ENCODE results near the gene PLCB3. TPM values are rescaled to one million over a fixed set of nuclear protein-coding genes. Genes with fewer than 3 reads are reported as not detected.

The PLCB3 gene
- total and polyA plus RNA-seq, 2 experiments from 2014 or later, result 28.1 to 103 TPM

DNA sequence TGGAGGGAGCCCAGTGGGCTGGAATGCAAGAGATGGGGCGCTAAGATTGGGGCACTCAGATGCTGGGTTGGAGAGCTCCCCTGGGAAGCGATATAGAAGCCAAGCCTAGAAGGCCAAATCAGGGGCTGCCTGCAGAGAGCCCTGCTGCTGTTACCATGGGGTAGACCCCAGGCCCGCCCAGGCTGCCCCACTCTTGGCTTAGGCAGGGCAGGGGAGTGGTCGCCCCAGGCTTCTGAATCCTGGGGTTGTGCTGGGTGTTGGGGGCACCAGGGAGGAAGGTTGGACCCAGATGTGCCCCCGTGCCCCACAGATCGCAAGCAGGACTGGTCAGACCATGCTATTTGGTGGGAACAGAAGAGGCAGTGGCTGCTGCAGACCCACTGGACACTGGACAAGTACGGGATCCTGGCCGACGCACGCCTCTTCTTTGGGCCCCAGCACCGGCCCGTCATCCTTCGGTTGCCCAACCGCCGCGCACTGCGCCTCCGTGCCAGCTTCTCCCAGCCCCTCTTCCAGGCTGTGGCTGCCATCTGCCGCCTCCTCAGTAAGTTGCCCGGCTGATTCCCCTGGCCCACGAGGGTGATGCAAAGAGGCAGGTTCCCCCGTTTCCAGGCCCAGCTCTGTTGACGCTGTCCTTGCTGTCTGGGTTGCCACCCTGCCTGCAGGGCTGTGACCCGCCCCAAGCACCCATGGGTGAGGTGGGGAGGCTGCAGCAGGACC, 40.9 kb upstream of the PLCB3 start:
- Histone ChIP-seq H3K79me2 (replicated peaks; ENCODE audit: insufficient read depth) (no peaks in the 10 kb centered on the region), H3K9me2 (ENCODE audit: insufficient read depth) (no peaks in the 10 kb centered on the region), H3K4me2 (no peak overlapping the region), H2AFZ (no peak overlapping the region), H3K27me3 (ENCODE audit: insufficient read depth) (no peaks in the 10 kb centered on the region), H3K36me3 (ENCODE audit: insufficient read depth) (peaks cover 9% of the 10 kb centered on the region; the same call in 1 of the 2 replicates), H3K27ac (ENCODE audit: low read depth) (no peak overlapping the region), H4K20me1 (replicated peaks; ENCODE audit: insufficient read depth) (peaks cover under 1% of the 10 kb centered on the region; the same call in 1 of the 2 replicates), H3K4me3 (no peak overlapping the region), H3F3A (replicated peaks; ENCODE audit: low read depth) (peaks cover 13% of the 10 kb centered on the region; the same call in 1 of the 2 replicates), H3K4me1 (ENCODE audit: insufficient read depth) (no peaks in the 10 kb centered on the region; the same call in 1 of the 2 replicates)
- TF ChIP-seq ZNF331 (CRISPR knock-in tag; IDR thresholded peaks at IDR 0.05; ENCODE audit: low read depth), result no peak
- TF ChIP-seq JUNB (IDR thresholded peaks at IDR 0.05; ENCODE audit: unreplicated experiment), result no peak
- TF ChIP-seq, protein P1, sequence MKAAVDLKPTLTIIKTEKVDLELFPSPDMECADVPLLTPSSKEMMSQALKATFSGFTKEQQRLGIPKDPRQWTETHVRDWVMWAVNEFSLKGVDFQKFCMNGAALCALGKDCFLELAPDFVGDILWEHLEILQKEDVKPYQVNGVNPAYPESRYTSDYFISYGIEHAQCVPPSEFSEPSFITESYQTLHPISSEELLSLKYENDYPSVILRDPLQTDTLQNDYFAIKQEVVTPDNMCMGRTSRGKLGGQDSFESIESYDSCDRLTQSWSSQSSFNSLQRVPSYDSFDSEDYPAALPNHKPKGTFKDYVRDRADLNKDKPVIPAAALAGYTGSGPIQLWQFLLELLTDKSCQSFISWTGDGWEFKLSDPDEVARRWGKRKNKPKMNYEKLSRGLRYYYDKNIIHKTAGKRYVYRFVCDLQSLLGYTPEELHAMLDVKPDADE (IDR thresholded peaks at IDR 0.05), result no peak
- TF ChIP-seq NANOG (IDR thresholded peaks at IDR 0.05; ENCODE audit: borderline replicate concordance), result no peak
- TF ChIP-seq POLR2AphosphoS5 (IDR thresholded peaks at IDR 0.05; ENCODE audit: low read depth), result no peak
- no peak for TF ChIP-seq EZH2phosphoT487 (IDR thresholded peaks at IDR 0.05; ENCODE audit: unreplicated experiment)
- TF ChIP-seq, protein P2, sequence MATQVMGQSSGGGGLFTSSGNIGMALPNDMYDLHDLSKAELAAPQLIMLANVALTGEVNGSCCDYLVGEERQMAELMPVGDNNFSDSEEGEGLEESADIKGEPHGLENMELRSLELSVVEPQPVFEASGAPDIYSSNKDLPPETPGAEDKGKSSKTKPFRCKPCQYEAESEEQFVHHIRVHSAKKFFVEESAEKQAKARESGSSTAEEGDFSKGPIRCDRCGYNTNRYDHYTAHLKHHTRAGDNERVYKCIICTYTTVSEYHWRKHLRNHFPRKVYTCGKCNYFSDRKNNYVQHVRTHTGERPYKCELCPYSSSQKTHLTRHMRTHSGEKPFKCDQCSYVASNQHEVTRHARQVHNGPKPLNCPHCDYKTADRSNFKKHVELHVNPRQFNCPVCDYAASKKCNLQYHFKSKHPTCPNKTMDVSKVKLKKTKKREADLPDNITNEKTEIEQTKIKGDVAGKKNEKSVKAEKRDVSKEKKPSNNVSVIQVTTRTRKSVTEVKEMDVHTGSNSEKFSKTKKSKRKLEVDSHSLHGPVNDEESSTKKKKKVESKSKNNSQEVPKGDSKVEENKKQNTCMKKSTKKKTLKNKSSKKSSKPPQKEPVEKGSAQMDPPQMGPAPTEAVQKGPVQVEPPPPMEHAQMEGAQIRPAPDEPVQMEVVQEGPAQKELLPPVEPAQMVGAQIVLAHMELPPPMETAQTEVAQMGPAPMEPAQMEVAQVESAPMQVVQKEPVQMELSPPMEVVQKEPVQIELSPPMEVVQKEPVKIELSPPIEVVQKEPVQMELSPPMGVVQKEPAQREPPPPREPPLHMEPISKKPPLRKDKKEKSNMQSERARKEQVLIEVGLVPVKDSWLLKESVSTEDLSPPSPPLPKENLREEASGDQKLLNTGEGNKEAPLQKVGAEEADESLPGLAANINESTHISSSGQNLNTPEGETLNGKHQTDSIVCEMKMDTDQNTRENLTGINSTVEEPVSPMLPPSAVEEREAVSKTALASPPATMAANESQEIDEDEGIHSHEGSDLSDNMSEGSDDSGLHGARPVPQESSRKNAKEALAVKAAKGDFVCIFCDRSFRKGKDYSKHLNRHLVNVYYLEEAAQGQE (IDR thresholded peaks at IDR 0.05; ENCODE audit: unreplicated experiment), result no peak
- TF ChIP-seq STAT1 (IDR thresholded peaks at IDR 0.05; ENCODE audit: unreplicated experiment), result no peak
- no peak for TF ChIP-seq EZH2 (IDR thresholded peaks at IDR 0.05; ENCODE audit: low read depth, unreplicated experiment)
- TF ChIP-seq, protein P3, sequence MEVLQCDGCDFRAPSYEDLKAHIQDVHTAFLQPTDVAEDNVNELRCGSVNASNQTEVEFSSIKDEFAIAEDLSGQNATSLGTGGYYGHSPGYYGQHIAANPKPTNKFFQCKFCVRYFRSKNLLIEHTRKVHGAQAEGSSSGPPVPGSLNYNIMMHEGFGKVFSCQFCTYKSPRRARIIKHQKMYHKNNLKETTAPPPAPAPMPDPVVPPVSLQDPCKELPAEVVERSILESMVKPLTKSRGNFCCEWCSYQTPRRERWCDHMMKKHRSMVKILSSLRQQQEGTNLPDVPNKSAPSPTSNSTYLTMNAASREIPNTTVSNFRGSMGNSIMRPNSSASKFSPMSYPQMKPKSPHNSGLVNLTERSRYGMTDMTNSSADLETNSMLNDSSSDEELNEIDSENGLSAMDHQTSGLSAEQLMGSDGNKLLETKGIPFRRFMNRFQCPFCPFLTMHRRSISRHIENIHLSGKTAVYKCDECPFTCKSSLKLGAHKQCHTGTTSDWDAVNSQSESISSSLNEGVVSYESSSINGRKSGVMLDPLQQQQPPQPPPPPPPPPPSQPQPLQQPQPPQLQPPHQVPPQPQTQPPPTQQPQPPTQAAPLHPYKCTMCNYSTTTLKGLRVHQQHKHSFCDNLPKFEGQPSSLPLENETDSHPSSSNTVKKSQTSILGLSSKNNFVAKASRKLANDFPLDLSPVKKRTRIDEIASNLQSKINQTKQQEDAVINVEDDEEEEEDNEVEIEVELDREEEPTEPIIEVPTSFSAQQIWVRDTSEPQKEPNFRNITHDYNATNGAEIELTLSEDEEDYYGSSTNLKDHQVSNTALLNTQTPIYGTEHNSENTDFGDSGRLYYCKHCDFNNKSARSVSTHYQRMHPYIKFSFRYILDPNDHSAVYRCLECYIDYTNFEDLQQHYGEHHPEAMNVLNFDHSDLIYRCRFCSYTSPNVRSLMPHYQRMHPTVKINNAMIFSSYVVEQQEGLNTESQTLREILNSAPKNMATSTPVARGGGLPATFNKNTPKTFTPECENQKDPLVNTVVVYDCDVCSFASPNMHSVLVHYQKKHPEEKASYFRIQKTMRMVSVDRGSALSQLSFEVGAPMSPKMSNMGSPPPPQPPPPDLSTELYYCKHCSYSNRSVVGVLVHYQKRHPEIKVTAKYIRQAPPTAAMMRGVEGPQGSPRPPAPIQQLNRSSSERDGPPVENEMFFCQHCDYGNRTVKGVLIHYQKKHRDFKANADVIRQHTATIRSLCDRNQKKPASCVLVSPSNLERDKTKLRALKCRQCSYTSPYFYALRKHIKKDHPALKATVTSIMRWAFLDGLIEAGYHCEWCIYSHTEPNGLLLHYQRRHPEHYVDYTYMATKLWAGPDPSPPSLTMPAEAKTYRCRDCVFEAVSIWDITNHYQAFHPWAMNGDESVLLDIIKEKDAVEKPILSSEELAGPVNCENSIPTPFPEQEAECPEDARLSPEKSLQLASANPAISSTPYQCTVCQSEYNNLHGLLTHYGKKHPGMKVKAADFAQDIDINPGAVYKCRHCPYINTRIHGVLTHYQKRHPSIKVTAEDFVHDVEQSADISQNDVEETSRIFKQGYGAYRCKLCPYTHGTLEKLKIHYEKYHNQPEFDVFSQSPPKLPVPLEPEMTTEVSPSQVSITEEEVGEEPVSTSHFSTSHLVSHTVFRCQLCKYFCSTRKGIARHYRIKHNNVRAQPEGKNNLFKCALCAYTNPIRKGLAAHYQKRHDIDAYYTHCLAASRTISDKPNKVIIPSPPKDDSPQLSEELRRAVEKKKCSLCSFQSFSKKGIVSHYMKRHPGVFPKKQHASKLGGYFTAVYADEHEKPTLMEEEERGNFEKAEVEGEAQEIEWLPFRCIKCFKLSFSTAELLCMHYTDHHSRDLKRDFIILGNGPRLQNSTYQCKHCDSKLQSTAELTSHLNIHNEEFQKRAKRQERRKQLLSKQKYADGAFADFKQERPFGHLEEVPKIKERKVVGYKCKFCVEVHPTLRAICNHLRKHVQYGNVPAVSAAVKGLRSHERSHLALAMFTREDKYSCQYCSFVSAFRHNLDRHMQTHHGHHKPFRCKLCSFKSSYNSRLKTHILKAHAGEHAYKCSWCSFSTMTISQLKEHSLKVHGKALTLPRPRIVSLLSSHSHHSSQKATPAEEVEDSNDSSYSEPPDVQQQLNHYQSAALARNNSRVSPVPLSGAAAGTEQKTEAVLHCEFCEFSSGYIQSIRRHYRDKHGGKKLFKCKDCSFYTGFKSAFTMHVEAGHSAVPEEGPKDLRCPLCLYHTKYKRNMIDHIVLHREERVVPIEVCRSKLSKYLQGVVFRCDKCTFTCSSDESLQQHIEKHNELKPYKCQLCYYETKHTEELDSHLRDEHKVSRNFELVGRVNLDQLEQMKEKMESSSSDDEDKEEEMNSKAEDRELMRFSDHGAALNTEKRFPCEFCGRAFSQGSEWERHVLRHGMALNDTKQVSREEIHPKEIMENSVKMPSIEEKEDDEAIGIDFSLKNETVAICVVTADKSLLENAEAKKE (CRISPR knock-in tag; IDR thresholded peaks at IDR 0.05), result no peak
- TF ChIP-seq ZNF114 (CRISPR knock-in tag; IDR thresholded peaks at IDR 0.05), result no peak
- H3K9me3 Mint-ChIP-seq, result no peaks in the 10 kb centered on the region
- ATAC-seq, result no peak
- no peak overlapping the region for H3K4me3 Mint-ChIP-seq
- peaks cover 3% of the 10 kb centered on the region; the same call in 2 of the 3 replicates for H3K4me1 Mint-ChIP-seq
- H3K36me3 Mint-ChIP-seq (ENCODE audit: low read depth), result peaks cover 30% of the 10 kb centered on the region
- H3K27ac Mint-ChIP-seq, result no peak overlapping the region
- no peak for DNase-seq (ENCODE audit: low spot score)
- H3K27me3 Mint-ChIP-seq (ENCODE audit: insufficient read depth, low read depth, poor library complexity), result peaks cover 12% of the 10 kb centered on the region
